Esophagus (tissue), 2 donors: ENCODE data around the gene NDUFB2. TPM values are rescaled to one million over a fixed set of nuclear protein-coding genes. Genes with fewer than 3 reads are reported as not detected.
"Not testable (repeated sequence)": the region's sequence is repeated elsewhere in the genome, so short reads cannot be mapped to it uniquely, and the experiment has no call there.

Experiments
- H3K27ac ChIP-seq, 2 donors: one replicate each; pipeline ENCODE4 v1.5.1; 2013; ENCODE audit warnings: low read depth in 2 of 2, mild to moderate bottlenecking in 2 of 2, inconsistent platforms in 1 of 2, low read length in 1 of 2, moderate library complexity in 1 of 2
- H3K27me3 ChIP-seq, 2 donors: one replicate each; pipeline ENCODE4 v1.6.1; 2013; ENCODE audit warnings: low read length in 2 of 2, control low read depth in 1 of 2, mild to moderate bottlenecking in 1 of 2; ENCODE audit not compliant: insufficient read depth in 2 of 2, control insufficient read depth in 1 of 2
- H3K36me3 ChIP-seq, 2 donors: one replicate each; pipeline ENCODE4 v1.6.1; 2013; ENCODE audit warnings: low read length in 1 of 2; ENCODE audit not compliant: control insufficient read depth in 2 of 2, insufficient read depth in 2 of 2
- H3K4me1 ChIP-seq, 2 donors: one replicate each; pipeline ENCODE4 v1.6.1; 2013; ENCODE audit warnings: low read length in 1 of 2; ENCODE audit not compliant: control insufficient read depth in 2 of 2, insufficient read depth in 2 of 2
- H3K4me3 ChIP-seq, 2 donors: one replicate each; pipeline ENCODE4 v1.5.1; 2013; ENCODE audit warnings: low read length in 2 of 2, mild to moderate bottlenecking in 2 of 2, low read depth in 1 of 2, moderate library complexity in 1 of 2
- H3K9me3 ChIP-seq, 2 donors: one replicate each; pipeline ENCODE4 v1.6.1; 2013; ENCODE audit warnings: mild to moderate bottlenecking in 2 of 2, low read depth in 1 of 2, low read length in 1 of 2, moderate library complexity in 1 of 2; ENCODE audit not compliant: control insufficient read depth in 2 of 2, insufficient read depth in 1 of 2
- WGBS, 2 donors: extraction: QIAGEN DNeasy Blood & Tissue Kit; methylation state at CpG; one replicate each; pipeline ENCODE4 v1.1.7; 2013; 5-methylcytosine and 5-hydroxymethylcytosine counted together
- polyA plus RNA-seq, 2 donors: library from polyadenylated mRNA; stranded (reverse); fragments of 200-250 nt; gene quantifications; one replicate each; pipeline ENCODE4 v1.2.3, GENCODE V29; 2013
- donor health status: healthy with polysubstance abuse.
- donor health status: Bipolar disorder and iron deficiency.

NDUFB2 gene
- polyA plus RNA-seq, 2 donors: 152 to 292 TPM

DNA sequence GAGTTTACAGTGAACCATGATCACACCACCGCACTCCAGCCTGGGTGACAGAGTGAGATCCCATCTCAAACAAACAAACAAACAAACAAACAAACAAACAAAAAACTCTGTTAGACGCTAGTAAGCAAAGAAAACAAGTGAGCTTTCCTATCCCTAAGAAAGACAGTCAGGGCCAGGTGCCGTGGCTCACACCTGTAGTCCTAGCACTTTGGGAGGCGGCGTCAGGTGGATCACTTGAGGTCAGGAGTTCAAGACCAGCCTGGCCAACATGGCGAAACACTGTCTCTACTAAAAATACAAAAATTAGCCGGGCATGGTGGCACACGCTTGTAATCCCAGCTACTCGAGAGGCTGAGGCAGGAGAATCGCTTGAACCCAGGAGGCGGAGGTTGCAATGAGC is 19.6 kb upstream of the NDUFB2 start:
- H3K36me3 ChIP-seq: peaks cover 0 to 25% of the 10 kb centered on the region in 2 donors
- not testable (repeated sequence) for H3K27me3 ChIP-seq, H3K4me1 ChIP-seq, H3K9me3 ChIP-seq, H3K27ac ChIP-seq, H3K4me3 ChIP-seq
- 93 to 95% methylated on average over 11 of the region's 11 CpGs for WGBS, 2 donors

DNA sequence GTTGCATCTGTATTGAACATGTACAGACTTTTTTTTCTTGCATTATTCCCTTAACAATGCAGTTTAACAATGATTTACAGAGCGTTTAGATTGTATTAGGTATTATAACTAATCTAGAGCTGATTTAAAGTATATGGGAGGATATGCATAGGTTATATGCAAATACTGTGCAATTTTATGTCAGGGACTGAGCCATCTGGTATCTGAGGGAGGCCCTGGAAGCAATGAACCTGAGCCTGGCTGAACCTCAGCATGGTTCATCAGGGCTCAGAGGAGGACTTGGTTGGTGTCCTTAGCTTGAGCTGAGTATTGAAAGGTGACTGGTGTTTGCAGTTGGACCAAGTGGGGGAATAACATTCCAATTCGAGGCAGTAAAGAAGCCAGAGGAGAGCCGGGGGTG is 19.0 kb upstream of the NDUFB2 start:
- Histone ChIP-seq H3K36me3 (peaks cover 0 to 25% of the 10 kb centered on the region in 2 donors), H3K4me1 (peaks cover 3 to 4% of the 10 kb centered on the region in 2 donors), H3K27ac (no peak overlapping the region), H3K27me3 (no peaks in the 10 kb centered on the region), H3K4me3 (no peak overlapping the region), H3K9me3 (no peaks in the 10 kb centered on the region)
- 92 to 96% methylated on average over 3 of the region's 3 CpGs for WGBS, 2 donors

DNA sequence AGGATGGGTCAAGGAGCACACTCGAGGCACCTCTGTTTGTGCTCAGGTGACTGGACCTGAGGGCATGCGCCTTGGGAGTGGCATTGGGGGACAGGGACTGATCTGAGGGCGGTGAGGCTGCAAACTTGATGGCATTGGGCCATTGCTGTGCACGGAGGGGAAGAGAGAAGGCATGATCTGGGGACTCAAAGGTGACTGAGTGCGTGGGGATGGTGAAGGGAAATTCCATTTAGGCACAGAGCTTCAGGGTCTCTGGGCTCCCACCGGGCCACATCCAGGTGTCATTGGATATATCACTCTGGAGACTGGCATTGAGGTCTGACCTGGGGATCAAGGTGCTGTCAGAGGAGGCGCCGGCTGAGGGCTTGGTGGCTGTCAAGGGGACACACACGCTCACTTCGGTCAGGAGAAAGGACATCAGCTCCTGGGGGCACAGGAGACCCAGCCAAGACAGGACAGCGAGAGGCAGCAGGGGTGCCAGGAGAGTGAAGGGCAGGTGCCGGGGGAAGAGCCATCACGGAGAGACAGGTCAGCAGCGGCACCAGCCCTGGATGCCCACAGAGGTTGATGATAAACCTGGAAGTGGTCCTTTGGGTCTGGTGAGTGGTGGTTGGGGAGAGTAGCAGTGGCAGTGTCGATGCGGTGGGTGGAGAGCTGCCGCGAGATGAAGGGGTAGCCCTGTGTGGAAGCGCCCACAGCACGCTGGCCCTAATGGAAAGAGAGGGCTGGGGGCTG is 18.3 kb upstream of the NDUFB2 start:
- no peak overlapping the region for H3K27ac ChIP-seq
- 95% methylated on average over 20 of the region's 20 CpGs for WGBS, 2 donors
- H3K36me3 ChIP-seq: peaks cover 0 to 25% of the 10 kb centered on the region in 2 donors
- no peak overlapping the region for H3K4me3 ChIP-seq
- peaks cover 3 to 4% of the 10 kb centered on the region in 2 donors for H3K4me1 ChIP-seq
- H3K9me3 ChIP-seq: no peaks in the 10 kb centered on the region
- H3K27me3 ChIP-seq: no peaks in the 10 kb centered on the region

DNA sequence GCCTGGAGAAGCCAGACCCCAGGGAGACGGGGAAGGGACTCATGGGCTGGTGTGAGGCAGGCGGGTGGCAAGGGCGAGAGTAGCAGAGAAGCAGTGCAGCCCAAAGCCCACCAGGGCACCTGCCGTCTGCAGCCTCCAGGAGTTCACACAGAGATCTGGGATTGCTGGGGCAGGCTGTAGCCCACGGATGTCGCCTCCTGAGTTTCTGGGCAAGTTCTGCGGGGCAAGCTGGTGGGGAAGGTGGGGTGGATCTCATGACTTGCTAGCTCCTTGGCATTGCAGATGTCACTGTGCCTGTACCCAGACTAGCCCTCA is 17.7 kb upstream of the NDUFB2 start:
- H3K27me3 ChIP-seq: no peaks in the 10 kb centered on the region
- H3K4me1 ChIP-seq: peaks cover 3 to 4% of the 10 kb centered on the region in 2 donors
- peaks cover 4 to 26% of the 10 kb centered on the region in 2 donors for H3K36me3 ChIP-seq
- no peak overlapping the region for H3K4me3 ChIP-seq
- H3K9me3 ChIP-seq: no peaks in the 10 kb centered on the region
- H3K27ac ChIP-seq: no peak overlapping the region
- 95 to 99% methylated on average over 7 of the region's 7 CpGs for WGBS, 2 donors

DNA sequence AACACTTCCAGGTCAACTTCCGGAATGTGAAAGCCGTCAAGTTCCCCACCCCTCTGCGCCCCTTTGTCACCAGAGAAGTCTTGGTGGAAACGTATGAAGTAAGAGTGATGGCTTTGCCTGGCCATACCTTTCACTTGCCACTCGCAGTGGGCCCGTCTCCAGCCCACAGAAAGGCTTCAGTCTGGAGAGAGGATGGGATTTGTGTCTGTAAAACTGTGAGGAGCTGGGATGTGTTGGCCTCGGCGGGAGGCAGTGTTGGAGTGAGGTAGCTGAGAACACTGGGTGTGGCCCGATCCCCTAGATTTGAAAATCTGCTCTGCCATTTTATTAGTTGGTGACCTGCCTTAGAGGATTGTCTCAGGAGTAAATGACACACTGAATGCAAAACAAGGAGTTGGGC is 17.3 kb upstream of the NDUFB2 start:
- Histone ChIP-seq H3K36me3 (peaks cover 4 to 28% of the 10 kb centered on the region in 2 donors), H3K9me3 (no peaks in the 10 kb centered on the region), H3K4me1 (no peaks in the 10 kb centered on the region), H3K27me3 (no peaks in the 10 kb centered on the region), H3K4me3 (no peak overlapping the region), H3K27ac (no peak overlapping the region)
- 95% methylated on average over 9 of the region's 9 CpGs for WGBS, 2 donors

DNA sequence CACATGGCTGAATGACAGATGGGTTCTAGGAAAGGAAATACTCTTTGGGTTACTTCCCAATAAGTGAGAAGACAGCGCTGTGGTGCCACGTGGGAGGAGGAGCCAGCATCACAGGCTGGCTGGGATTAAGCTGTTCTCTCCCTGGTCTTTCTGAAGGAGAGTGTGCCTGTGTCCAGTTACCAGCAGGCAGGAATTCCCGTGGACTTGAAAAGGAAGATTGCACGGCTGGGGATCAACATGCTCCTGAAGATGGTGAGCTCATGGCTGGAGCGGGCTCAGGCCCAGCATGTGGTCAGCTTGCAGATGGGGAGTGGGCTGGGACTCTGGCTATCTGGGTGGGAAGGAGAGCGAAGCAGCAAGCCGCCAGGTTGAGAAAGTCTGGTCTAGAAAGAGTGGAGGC is 15.6 kb upstream of the NDUFB2 start:
- Histone ChIP-seq H3K27ac (no peak overlapping the region), H3K9me3 (no peaks in the 10 kb centered on the region), H3K4me3 (no peak overlapping the region), H3K27me3 (no peaks in the 10 kb centered on the region), H3K36me3 (peaks cover 4 to 32% of the 10 kb centered on the region in 2 donors), H3K4me1 (no peaks in the 10 kb centered on the region)
- 86 to 93% methylated on average over 7 of the region's 7 CpGs for WGBS, 2 donors

GRCh38 chr7:140681766-140682165 is 14.7 kb upstream of the NDUFB2 start:
- H3K4me1 ChIP-seq: no peaks in the 10 kb centered on the region
- H3K4me3 ChIP-seq: no peak overlapping the region
- H3K9me3 ChIP-seq: no peaks in the 10 kb centered on the region
- peaks cover 4 to 32% of the 10 kb centered on the region in 2 donors for H3K36me3 ChIP-seq
- no peaks in the 10 kb centered on the region for H3K27me3 ChIP-seq
- 92 to 97% methylated on average over 3 of the region's 3 CpGs for WGBS, 2 donors
- H3K27ac ChIP-seq: no peak overlapping the region

DNA sequence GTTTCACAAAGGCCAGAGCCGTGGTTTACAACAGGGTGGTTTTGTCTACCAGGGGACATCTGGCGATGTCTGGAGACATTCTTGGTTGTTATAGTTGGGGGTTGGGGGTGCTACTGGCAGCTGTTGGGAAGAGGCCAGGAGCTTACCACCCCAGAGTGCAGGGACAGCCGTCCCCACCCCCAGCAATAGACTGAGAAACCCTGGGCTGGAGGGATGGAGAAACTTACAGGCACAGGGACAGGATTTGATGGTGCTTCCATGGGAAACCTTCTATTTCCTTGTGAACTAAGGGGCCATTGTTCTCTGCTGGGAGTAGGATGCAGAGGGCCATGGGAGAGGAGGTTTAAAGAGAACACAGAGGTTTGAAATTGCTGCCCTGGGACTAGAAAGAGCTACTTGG is 12.9 kb upstream of the NDUFB2 start:
- Histone ChIP-seq H3K4me3 (no peak overlapping the region), H3K27ac (no peak overlapping the region), H3K4me1 (no peaks in the 10 kb centered on the region), H3K27me3 (no peaks in the 10 kb centered on the region), H3K36me3 (peaks cover 4 to 32% of the 10 kb centered on the region in 2 donors), H3K9me3 (no peaks in the 10 kb centered on the region)
- WGBS, 2 donors: 82 to 91% methylated on average over 3 of the region's 3 CpGs

DNA sequence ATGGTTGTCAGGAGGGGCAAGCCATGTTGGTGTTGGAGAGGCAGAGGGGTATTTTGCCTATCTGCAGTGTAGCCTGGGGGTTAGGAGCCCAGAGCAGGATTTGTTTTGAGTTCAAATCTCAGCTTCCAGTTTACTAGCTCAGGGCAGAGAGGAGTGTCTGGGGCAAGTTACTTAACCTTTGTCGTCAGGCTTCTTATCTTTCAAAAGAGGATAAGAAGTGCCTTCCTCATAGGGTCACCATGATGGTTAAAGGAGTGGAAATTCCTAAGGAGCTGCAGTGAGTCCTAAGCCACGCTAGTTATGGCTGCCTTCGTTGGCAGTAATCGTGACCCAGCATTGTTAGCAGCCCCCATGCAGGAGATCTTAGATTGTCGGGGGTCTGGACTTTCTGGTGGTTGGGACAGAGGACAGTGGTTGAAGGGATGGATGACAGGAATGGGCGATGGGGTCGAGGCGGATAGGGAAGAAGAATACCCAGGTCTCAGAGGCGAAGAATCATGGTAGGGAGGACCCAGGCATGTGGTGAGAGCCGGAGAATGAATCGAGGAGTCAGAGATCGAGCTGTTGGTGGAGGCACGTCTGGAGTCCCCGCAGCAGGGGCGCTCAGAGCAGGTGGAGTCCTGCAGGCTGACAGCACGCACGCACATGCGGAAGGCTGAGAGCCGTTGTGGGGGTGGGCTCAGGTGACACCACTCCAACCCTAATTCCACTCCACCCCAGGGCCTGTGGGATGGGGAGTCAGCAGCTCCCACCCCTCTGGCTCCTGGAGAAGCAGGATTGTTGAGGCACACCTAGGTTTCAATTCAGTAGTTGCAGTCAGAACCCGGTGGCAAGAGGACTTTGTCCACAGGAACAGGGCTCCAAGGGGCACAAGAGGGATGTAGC is 12.2 kb upstream of the NDUFB2 start:
- Histone ChIP-seq H3K4me1 (no peaks in the 10 kb centered on the region), H3K27ac (no peak overlapping the region), H3K36me3 (peaks cover 4 to 27% of the 10 kb centered on the region in 2 donors), H3K9me3 (no peaks in the 10 kb centered on the region), H3K4me3 (no peak overlapping the region), H3K27me3 (no peaks in the 10 kb centered on the region)
- 94 to 97% methylated on average over 20 of the region's 20 CpGs for WGBS, 2 donors
